ENCODE data around the gene POPDC2. TPM values are rescaled to one million over a fixed set of nuclear protein-coding genes. Genes with fewer than 3 reads are reported as not detected.

POPDC2 gene
- total RNA-seq, 1 experiment from 2014 or later: 0.77 TPM

DNA sequence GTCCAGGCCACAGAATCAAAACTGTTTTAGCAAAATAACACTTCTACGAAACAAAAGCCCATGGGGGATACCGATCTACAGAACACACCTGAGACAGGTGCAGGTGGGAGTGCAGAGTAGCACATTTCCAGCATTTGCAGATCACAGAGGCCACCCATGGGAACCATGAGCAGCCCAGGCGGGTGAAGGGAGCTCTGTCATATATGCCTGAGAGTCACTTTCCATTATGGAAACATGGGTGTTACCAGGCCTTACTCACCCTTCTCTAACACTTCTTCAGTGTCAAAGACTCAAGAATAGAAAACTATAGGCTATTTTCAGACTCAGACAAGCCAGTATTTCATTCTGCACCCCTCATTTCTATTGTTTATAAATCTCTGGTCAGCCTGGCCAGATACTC is 59.2 kb downstream of the POPDC2 start:
- ChIA-PET CTCF (no interaction called here), POLR2A (no interaction called here)
- H3K36me3 ChIP-seq (ENCODE audit: control insufficient read depth, insufficient read depth, low read length): no peaks in the 10 kb centered on the region
- no peak overlapping the region for H3K4me3 ChIP-seq (ENCODE audit: low read depth, low read length)
- no TSS peak for BruUV-seq (replicated peaks)
- H3K36me3 Mint-ChIP-seq (ENCODE audit: insufficient read depth, unreplicated experiment): no peaks in the 10 kb centered on the region
- H3K27me3 Mint-ChIP-seq (ENCODE audit: insufficient read depth, unreplicated experiment): no peaks in the 10 kb centered on the region
- no peak for TF ChIP-seq CTCF (IDR thresholded peaks at IDR 0.05; ENCODE audit: insufficient read depth in 1 of 2, low read depth in 1 of 2, low read length in 1 of 2, severe bottlenecking in 1 of 2, unreplicated experiment in 1 of 2)
- no peaks in the 10 kb centered on the region for H3K9me3 Mint-ChIP-seq (ENCODE audit: unreplicated experiment)
- H3K9me3 ChIP-seq: no peaks in the 10 kb centered on the region
- H3K27me3 ChIP-seq (replicated peaks; ENCODE audit: control insufficient read depth, insufficient read depth, low read length): no peaks in the 10 kb centered on the region
- no peak for DNase-seq
- intact Hi-C loops (cut with micrococcal nuclease; ENCODE audit: unreplicated experiment): no loop called here
- H3K27ac Mint-ChIP-seq (ENCODE audit: unreplicated experiment): no peak overlapping the region
- H3K4me1 ChIP-seq: peaks cover 7% of the 10 kb centered on the region; the same call in 1 of the 2 replicates
- H3K4me1 Mint-ChIP-seq (ENCODE audit: low read depth, unreplicated experiment): no peaks in the 10 kb centered on the region
- H3K4me3 Mint-ChIP-seq (ENCODE audit: unreplicated experiment): no peak overlapping the region

- no TSS peak for BruUV-seq (replicated peaks)
These were observed 59.7 kb downstream of the POPDC2 start for GRCh38 chr3:119600732-119601131.

DNA sequence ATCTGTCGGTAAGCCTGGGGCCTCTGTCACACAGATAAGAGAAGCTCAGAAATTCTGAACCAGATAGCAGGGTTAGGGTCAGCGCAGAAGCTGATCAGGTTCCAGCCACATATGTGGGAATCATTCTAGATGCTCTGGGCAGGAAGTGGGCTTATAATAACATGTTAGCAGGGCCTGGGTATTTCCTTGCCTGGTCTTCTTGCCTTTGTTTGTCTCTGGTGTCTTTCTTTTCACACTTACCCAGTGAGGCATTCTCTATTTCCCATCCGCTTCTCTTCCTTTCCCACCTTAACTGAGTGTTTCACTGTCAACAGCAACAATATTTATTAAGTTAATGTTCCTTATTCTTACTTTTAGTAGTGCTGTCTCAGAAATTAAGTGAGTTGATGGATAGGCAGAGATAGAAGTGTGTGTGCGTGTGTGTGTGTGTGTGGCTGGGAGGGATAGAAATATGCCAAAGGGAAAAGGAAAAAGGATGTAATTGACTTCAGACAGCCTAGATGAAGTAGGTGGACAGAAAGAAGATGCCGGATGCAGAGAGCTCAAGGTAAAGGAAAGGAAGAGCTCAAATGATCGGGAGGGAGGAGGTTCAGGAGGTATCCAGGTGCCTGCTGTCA is 60.7 kb downstream of the POPDC2 start:
- ChIA-PET POLR2A (interaction anchor here (0.5 kb wide), 1 partner anchor 63 kb away, joined by 3 read pairs; no protein-coding TSS in a partner anchor), CTCF (interaction anchor here (1.1 kb wide), 1 partner anchor 8 kb away, joined by 3 read pairs; no protein-coding TSS in a partner anchor)
- Histone ChIP-seq H3K4me3 (ENCODE audit: low read depth, low read length) (no peak overlapping the region), H3K36me3 (ENCODE audit: control insufficient read depth, insufficient read depth, low read length) (no peaks in the 10 kb centered on the region), H3K27me3 (replicated peaks; ENCODE audit: control insufficient read depth, insufficient read depth, low read length) (no peaks in the 10 kb centered on the region), H3K4me1 (peaks cover 7% of the 10 kb centered on the region; the same call in 1 of the 2 replicates), H3K9me3 (no peaks in the 10 kb centered on the region)
- H3K4me1 Mint-ChIP-seq (ENCODE audit: low read depth, unreplicated experiment): no peaks in the 10 kb centered on the region
- no peak for TF ChIP-seq CTCF (IDR thresholded peaks at IDR 0.05; ENCODE audit: insufficient read depth in 1 of 2, low read depth in 1 of 2, low read length in 1 of 2, severe bottlenecking in 1 of 2, unreplicated experiment in 1 of 2)
- BruUV-seq (replicated peaks): no TSS peak
- intact Hi-C loops (cut with micrococcal nuclease; ENCODE audit: unreplicated experiment): no loop called here
- no peak overlapping the region for H3K4me3 Mint-ChIP-seq (ENCODE audit: unreplicated experiment)
- no peak overlapping the region for H3K27ac Mint-ChIP-seq (ENCODE audit: unreplicated experiment)
- H3K27me3 Mint-ChIP-seq (ENCODE audit: insufficient read depth, unreplicated experiment): no peaks in the 10 kb centered on the region
- H3K36me3 Mint-ChIP-seq (ENCODE audit: insufficient read depth, unreplicated experiment): no peaks in the 10 kb centered on the region
- H3K9me3 Mint-ChIP-seq (ENCODE audit: unreplicated experiment): no peaks in the 10 kb centered on the region
- no peak for DNase-seq

More at GRCh38 chr3:119600732-119601131, 59.7 kb downstream of the POPDC2 start:
- CTCF ChIA-PET: no interaction called here
- intact Hi-C loops (cut with micrococcal nuclease; ENCODE audit: unreplicated experiment): no loop called here
- Histone ChIP-seq H3K4me1 (peaks cover 7% of the 10 kb centered on the region; the same call in 1 of the 2 replicates), H3K36me3 (ENCODE audit: control insufficient read depth, insufficient read depth, low read length) (no peaks in the 10 kb centered on the region), H3K4me3 (ENCODE audit: low read depth, low read length) (no peak overlapping the region), H3K27me3 (replicated peaks; ENCODE audit: control insufficient read depth, insufficient read depth, low read length) (no peaks in the 10 kb centered on the region), H3K9me3 (no peaks in the 10 kb centered on the region)
- no peaks in the 10 kb centered on the region for H3K36me3 Mint-ChIP-seq (ENCODE audit: insufficient read depth, unreplicated experiment)
- no peaks in the 10 kb centered on the region for H3K4me1 Mint-ChIP-seq (ENCODE audit: low read depth, unreplicated experiment)
- TF ChIP-seq CTCF (IDR thresholded peaks at IDR 0.05; ENCODE audit: insufficient read depth in 1 of 2, low read depth in 1 of 2, low read length in 1 of 2, severe bottlenecking in 1 of 2, unreplicated experiment in 1 of 2): peak in 1 of 2 experiments; percentile 44
- H3K27me3 Mint-ChIP-seq (ENCODE audit: insufficient read depth, unreplicated experiment): no peaks in the 10 kb centered on the region
- H3K9me3 Mint-ChIP-seq (ENCODE audit: unreplicated experiment): no peaks in the 10 kb centered on the region
- H3K27ac Mint-ChIP-seq (ENCODE audit: unreplicated experiment): no peak overlapping the region
- H3K4me3 Mint-ChIP-seq (ENCODE audit: unreplicated experiment): no peak overlapping the region
- peak in 1 of 2 experiments; percentile 12 for DNase-seq
- POLR2A ChIA-PET: no interaction called here
